Caco-2 (cell line): Measurements from ENCODE around the gene LENG9. TPM values are rescaled to one million over a fixed set of nuclear protein-coding genes. Genes with fewer than 3 reads are reported as not detected.

Experiments
- BruUV-seq: library from RNA; stranded (reverse); fragments of 400-500 nt; replicated peaks from 2 replicates; lab custom pipeline; 2021; lab: Mats Ljungman, UMichigan
- CTCF ChIA-PET: fragments of 300-600 bp; sonication (Branson Sonifier 250); formaldehyde crosslinking; loops from one replicate; lab custom pipeline; 2022; ENCODE audit warnings: antibody characterized with exemption; lab: Charles Lee
- POLR2A ChIA-PET: fragments of 300-600 bp; sonication (Branson Sonifier 250); formaldehyde crosslinking; loops from one replicate; lab custom pipeline; 2022; ENCODE audit warnings: antibody characterized with exemption; lab: Charles Lee
- DNase-seq, 2 experiments: peaks; one replicate each; pipeline versions ENCODE4 v3.0.0 to v3.0.0-alpha.2; 2020 to 2022
- H3K27me3 ChIP-seq: replicated peaks from 2 replicates; pipeline ENCODE4 v1.6.0; 2011; ENCODE audit warnings: low read length; ENCODE audit not compliant: control insufficient read depth, insufficient read depth
- H3K36me3 ChIP-seq: 2 replicates; pipeline ENCODE4 v1.5.1; 2011; ENCODE audit warnings: low read length; ENCODE audit not compliant: control insufficient read depth, insufficient read depth
- H3K4me1 ChIP-seq: fragments of 250-450 bp; sonication (Bioruptor Pico); 2 replicates; pipeline ENCODE4 v1.5.1; 2020; ENCODE audit warnings: mild to moderate bottlenecking
- H3K4me3 ChIP-seq: 2 replicates; pipeline ENCODE4 v1.5.1; 2011; ENCODE audit warnings: low read depth, mild to moderate bottlenecking, control low read depth, low read length
- H3K9me3 ChIP-seq: fragments of 250-450 bp; sonication (Bioruptor Pico); 2 replicates; pipeline ENCODE4 v1.5.1; 2020; ENCODE audit warnings: mild to moderate bottlenecking, moderate library complexity
- H3K27ac Mint-ChIP-seq: one replicate; pipeline ENCODE4 v1.8.0; 2022; ENCODE audit warnings: mixed read lengths; ENCODE audit not compliant: unreplicated experiment
- H3K27me3 Mint-ChIP-seq: one replicate; pipeline ENCODE4 v1.8.0; 2022; ENCODE audit warnings: mixed read lengths; ENCODE audit not compliant: insufficient read depth, unreplicated experiment
- H3K36me3 Mint-ChIP-seq: one replicate; pipeline ENCODE4 v1.8.0; 2022; ENCODE audit warnings: mild to moderate bottlenecking, mixed read lengths; ENCODE audit not compliant: insufficient read depth, unreplicated experiment
- H3K4me1 Mint-ChIP-seq: one replicate; pipeline ENCODE4 v1.8.0; 2022; ENCODE audit warnings: low read depth, mixed read lengths; ENCODE audit not compliant: unreplicated experiment
- H3K4me3 Mint-ChIP-seq: one replicate; pipeline ENCODE4 v1.8.0; 2022; ENCODE audit warnings: mild to moderate bottlenecking, moderate library complexity, mixed read lengths; ENCODE audit not compliant: unreplicated experiment
- H3K9me3 Mint-ChIP-seq: one replicate; pipeline ENCODE4 v1.8.0; 2022; ENCODE audit warnings: mixed read lengths; ENCODE audit not compliant: unreplicated experiment
- CTCF ChIP-seq, 2 experiments: fragments of 200-600 bp in 1 of 2; IDR thresholded peaks; 1 replicate in 1 of 2; 2 replicates in 1 of 2; pipeline versions ENCODE4 v1.5.1 to v1.8.0; 2011 to 2022; ENCODE audit warnings: antibody characterized with exemption in 1 of 2, control low read depth in 1 of 2, inconsistent platforms in 1 of 2, low read depth in 1 of 2, low read length in 1 of 2, mild to moderate bottlenecking in 1 of 2, moderate library complexity in 1 of 2; ENCODE audit not compliant: insufficient read depth in 1 of 2, severe bottlenecking in 1 of 2, unreplicated experiment in 1 of 2
- intact Hi-C: fragments of 100-400 bp; cut with micrococcal nuclease; formaldehyde crosslinking; loops from one replicate; pipeline ENCODE4 v1.10.0; 2022; ENCODE audit not compliant: unreplicated experiment
- total RNA-seq: library from RNA; stranded (reverse); gene quantifications from 2 replicates; pipeline ENCODE4 v1.2.3, GENCODE V29; 2022

Gene LENG9
- total RNA-seq, 1 experiment from 2014 or later = 6.7 TPM

- no peak for TF ChIP-seq CTCF (IDR thresholded peaks at IDR 0.05; ENCODE audit: insufficient read depth in 1 of 2, low read depth in 1 of 2, low read length in 1 of 2, severe bottlenecking in 1 of 2, unreplicated experiment in 1 of 2)
- no peaks in the 10 kb centered on the region for H3K9me3 ChIP-seq
- H3K4me3 ChIP-seq = no peak overlapping the region
- Mint-ChIP-seq H3K4me3 (no peak overlapping the region), H3K27ac (no peak overlapping the region), H3K9me3 (no peaks in the 10 kb centered on the region), H3K27me3 (peaks cover 3% of the 10 kb centered on the region), H3K36me3 (peaks cover 38% of the 10 kb centered on the region), H3K4me1 (peaks cover 9% of the 10 kb centered on the region)
- H3K27me3 ChIP-seq = no peaks in the 10 kb centered on the region
- H3K36me3 ChIP-seq = no peaks in the 10 kb centered on the region
- no peaks in the 10 kb centered on the region; the same call in 1 of the 2 replicates for H3K4me1 ChIP-seq
- intact Hi-C loops = no loop called here
- POLR2A ChIA-PET = no interaction called here
- no TSS peak for BruUV-seq
- no peak for DNase-seq
- CTCF ChIA-PET = no interaction called here
Observed at GRCh38 chr19:54435551-54436016, 28.0 kb downstream of the LENG9 start.

- Histone ChIP-seq H3K27me3 (no peaks in the 10 kb centered on the region), H3K4me3 (no peak overlapping the region), H3K36me3 (no peaks in the 10 kb centered on the region), H3K4me1 (no peaks in the 10 kb centered on the region; the same call in 1 of the 2 replicates), H3K9me3 (no peaks in the 10 kb centered on the region)
- Mint-ChIP-seq H3K27me3 (peaks cover 3% of the 10 kb centered on the region), H3K36me3 (peaks cover 40% of the 10 kb centered on the region), H3K9me3 (no peaks in the 10 kb centered on the region), H3K4me1 (peaks cover 9% of the 10 kb centered on the region), H3K27ac (no peak overlapping the region), H3K4me3 (no peak overlapping the region)
- BruUV-seq = no TSS peak
- ChIA-PET CTCF (no interaction called here), POLR2A (no interaction called here)
- no peak for TF ChIP-seq CTCF (IDR thresholded peaks at IDR 0.05; ENCODE audit: insufficient read depth in 1 of 2, low read depth in 1 of 2, low read length in 1 of 2, severe bottlenecking in 1 of 2, unreplicated experiment in 1 of 2)
- DNase-seq = no peak
- intact Hi-C loops = no loop called here
Observed at GRCh38 chr19:54434873-54435214, 28.7 kb downstream of the LENG9 start.

GRCh38 chr19:54434112-54434872 lies 29.3 kb downstream of the LENG9 start:
- Histone ChIP-seq H3K27me3 (no peaks in the 10 kb centered on the region), H3K36me3 (no peaks in the 10 kb centered on the region), H3K4me1 (no peaks in the 10 kb centered on the region; the same call in 1 of the 2 replicates), H3K4me3 (no peak overlapping the region), H3K9me3 (no peaks in the 10 kb centered on the region)
- POLR2A ChIA-PET = no interaction called here
- DNase-seq = no peak
- Mint-ChIP-seq H3K27me3 (peaks cover 5% of the 10 kb centered on the region), H3K27ac (no peak overlapping the region), H3K4me3 (no peak overlapping the region), H3K9me3 (no peaks in the 10 kb centered on the region), H3K36me3 (peaks cover 40% of the 10 kb centered on the region), H3K4me1 (peaks cover 9% of the 10 kb centered on the region)
- no peak for TF ChIP-seq CTCF (IDR thresholded peaks at IDR 0.05; ENCODE audit: insufficient read depth in 1 of 2, low read depth in 1 of 2, low read length in 1 of 2, severe bottlenecking in 1 of 2, unreplicated experiment in 1 of 2)
- intact Hi-C loops = no loop called here
- no TSS peak for BruUV-seq
- CTCF ChIA-PET = no interaction called here
